ENCODE data around the gene TYRO3.
"Not testable (repeated sequence)": the region's sequence is repeated elsewhere in the genome, so short reads cannot be mapped to it uniquely, and the experiment has no call there.

TYRO3 gene

GRCh38 chr15:41574158-41574557 is 15.1 kb downstream of the TYRO3 start:
- DNase-seq (ENCODE audit: low read depth) = no peak

GRCh38 chr15:41575282-41575681 is 16.3 kb downstream of the TYRO3 start:
- DNase-seq (ENCODE audit: low read depth) = no peak

- no peak for DNase-seq (ENCODE audit: low read depth)
Observed at GRCh38 chr15:41577863-41578735, 19.1 kb downstream of the TYRO3 start.

GRCh38 chr15:41578736-41579383 is 19.8 kb downstream of the TYRO3 start:
- DNase-seq (ENCODE audit: low read depth) = no peak

GRCh38 chr15:41581110-41581509 is 22.1 kb downstream of the TYRO3 start:
- DNase-seq (ENCODE audit: low read depth) = no peak

GRCh38 chr15:41583795-41584194 is 24.8 kb downstream of the TYRO3 start:
- no peak for DNase-seq (ENCODE audit: low read depth)

GRCh38 chr15:41584636-41585126 is 25.7 kb downstream of the TYRO3 start:
- no peak for DNase-seq (ENCODE audit: low read depth)

GRCh38 chr15:41585127-41586047 is 26.4 kb downstream of the TYRO3 start:
- no peak for DNase-seq (ENCODE audit: low read depth)

GRCh38 chr15:41586531-41587282 is 27.7 kb downstream of the TYRO3 start:
- DNase-seq (ENCODE audit: low read depth) = not testable (repeated sequence)

GRCh38 chr15:41589018-41589417 is 30.0 kb downstream of the TYRO3 start:
- DNase-seq (ENCODE audit: low read depth) = not testable (repeated sequence)

GRCh38 chr15:41589571-41589970 is 30.6 kb downstream of the TYRO3 start:
- not testable (repeated sequence) for DNase-seq (ENCODE audit: low read depth)

GRCh38 chr15:41591217-41591616 is 32.2 kb downstream of the TYRO3 start:
- not testable (repeated sequence) for DNase-seq (ENCODE audit: low read depth)

GRCh38 chr15:41592718-41593117 is 33.7 kb downstream of the TYRO3 start:
- not testable (repeated sequence) for DNase-seq (ENCODE audit: low read depth)

- DNase-seq (ENCODE audit: low read depth) = no peak
Observed at GRCh38 chr15:41594801-41595746, 36.1 kb downstream of the TYRO3 start.

- DNase-seq (ENCODE audit: low read depth) = no peak
Observed at GRCh38 chr15:41596972-41597371, 38.0 kb downstream of the TYRO3 start.

GRCh38 chr15:41597787-41598186 is 38.8 kb downstream of the TYRO3 start:
- DNase-seq (ENCODE audit: low read depth) = no peak

GRCh38 chr15:41599061-41599460 is 40.0 kb downstream of the TYRO3 start:
- DNase-seq (ENCODE audit: low read depth) = no peak

- DNase-seq (ENCODE audit: low read depth) = no peak
Observed at GRCh38 chr15:41603411-41603935, 44.5 kb downstream of the TYRO3 start.

- DNase-seq (ENCODE audit: low read depth) = peak; percentile 43
Observed at GRCh38 chr15:41603941-41604911, 45.2 kb downstream of the TYRO3 start.

All from stimulated activated CD8-positive, alpha-beta memory T cell treated with anti-CD3 and anti-CD28 coated beads, Interleukin-12 subunit alpha, Interleukin-12 subunit beta, amount 100 ng/mL, for 1 hour (primary cell).